Small intestine (tissue), 16 donors: Measurements from ENCODE around the gene PRDM11. TPM values are rescaled to one million over a fixed set of nuclear protein-coding genes. Genes with fewer than 3 reads are reported as not detected.
A peak's percentile ranks its signal among the peaks of the same experiment; 100 is the strongest.

ENCODE experiments used
- DNase-seq, 2 donors: peaks; one replicate each; pipeline versions ENCODE4 v3.0.0 to v3.0.0-alpha.2; 2013
- FAIRE-seq: peaks from 2 replicates; lab custom pipeline; 2012; peaks lifted over from hg19 to GRCh38; lab: Jason Lieb, UNC
- H3K27ac ChIP-seq, 3 donors: one replicate each; pipeline ENCODE4 v1.5.1; 2013; ENCODE audit warnings: low read length in 2 of 3, mild to moderate bottlenecking in 2 of 3, control low read depth in 1 of 3, inconsistent platforms in 1 of 3, low read depth in 1 of 3, moderate library complexity in 1 of 3
- H3K27me3 ChIP-seq, 3 donors: one replicate each; pipeline ENCODE4 v1.6.1; 2013; ENCODE audit warnings: low read length in 3 of 3, inconsistent platforms in 1 of 3; ENCODE audit not compliant: control insufficient read depth in 3 of 3, insufficient read depth in 3 of 3
- H3K36me3 ChIP-seq, 3 donors: one replicate each; pipeline ENCODE4 v1.6.1; 2013; ENCODE audit warnings: low read length in 3 of 3, inconsistent platforms in 1 of 3, low read depth in 1 of 3, mild to moderate bottlenecking in 1 of 3, moderate library complexity in 1 of 3; ENCODE audit not compliant: control insufficient read depth in 3 of 3, insufficient read depth in 2 of 3
- H3K4me1 ChIP-seq, 3 donors: one replicate each; pipeline ENCODE4 v1.6.1; 2013; ENCODE audit warnings: low read length in 2 of 3, inconsistent platforms in 1 of 3, low read depth in 1 of 3, mild to moderate bottlenecking in 1 of 3, moderate library complexity in 1 of 3; ENCODE audit not compliant: control insufficient read depth in 3 of 3, insufficient read depth in 2 of 3
- H3K4me3 ChIP-seq, 3 donors: one replicate each; pipeline ENCODE4 v1.5.1; 2013; ENCODE audit warnings: low read length in 3 of 3, control low read depth in 1 of 3, inconsistent platforms in 1 of 3, low read depth in 1 of 3, mild to moderate bottlenecking in 1 of 3, moderate library complexity in 1 of 3
- H3K9me3 ChIP-seq, 2 donors: one replicate each; pipeline ENCODE4 v1.6.1; 2013; ENCODE audit warnings: low read depth in 1 of 2, low read length in 1 of 2; ENCODE audit not compliant: control insufficient read depth in 2 of 2, insufficient read depth in 1 of 2
- WGBS, 3 donors: extraction: QIAGEN DNeasy Blood & Tissue Kit; methylation state at CpG; one replicate each; pipeline ENCODE4 v1.1.7; 2013; 5-methylcytosine and 5-hydroxymethylcytosine counted together
- long read RNA-seq, 10 donors: transcript quantifications; one replicate each; lab custom pipeline, GENCODE V29; 2026
- polyA plus RNA-seq, 4 donors: library from polyadenylated mRNA; stranded (reverse) in 3 of 4; unstranded in 1 of 4; fragments of 200-250 nt in 3 of 4; fragments of 120-200 nt in 1 of 4; gene quantifications; one replicate each; pipeline versions ENCODE4 v1.2.1 to v1.2.3, GENCODE V29; 2013
- donor health status: healthy with polysubstance abuse.
- donor health status: control.
- donor health status: control.
- donor health status: Bipolar disorder and iron deficiency.
- donor health status: healthy.

The PRDM11 gene
- polyA plus RNA-seq = 10 to 100 TPM in 1 of 4 donors, 1 to 10 TPM in 2, under 1 TPM in 1; 0.45 to 20.4 (median 3.2) TPM
- long read RNA-seq, donor 1 = 0 reads
- long read RNA-seq, donor 2 = 0 reads
- long read RNA-seq, donor 3 = 0 reads
- long read RNA-seq, donor 4 = 0 reads
- long read RNA-seq, donor 5 = 0 reads
- long read RNA-seq, donor 6 = 0 reads
- long read RNA-seq, donor 7 = 0 reads
- long read RNA-seq, donor 8 = 0 reads
- long read RNA-seq, donor 9 = 0 reads
- long read RNA-seq, donor 10 = 0 reads

- WGBS, 3 donors = 0 to 1% (median 0%) methylated on average over 56 to 93 of the region's 93 CpGs
- peaks cover 0 to 13% (median 0%) of the 10 kb centered on the region in 3 donors for H3K27me3 ChIP-seq
- peaks cover 0 to 6% of the 10 kb centered on the region in 2 donors for H3K9me3 ChIP-seq
- peaks cover 5 to 24% (median 6%) of the 10 kb centered on the region in 3 donors for H3K4me1 ChIP-seq
- DNase-seq (peak; percentile 68 to 78), FAIRE-seq (no peak)
- peaks cover 0 to 9% (median 0%) of the 10 kb centered on the region in 3 donors for H3K36me3 ChIP-seq
- H3K4me3 ChIP-seq = peak within 1 kb of the TSS; percentile 56 to 89 (median 75)
- H3K27ac ChIP-seq = peak within 1 kb of the TSS; percentile 91 to 94 (median 94)
Measured at GRCh38 chr11:45146072-45147016, at the start of gene PRDM11. TSS of gene PRDM11 (plus strand) at chr11:45146639. CDS start at chr11:45181767, 35,128 bp downstream.

DNA sequence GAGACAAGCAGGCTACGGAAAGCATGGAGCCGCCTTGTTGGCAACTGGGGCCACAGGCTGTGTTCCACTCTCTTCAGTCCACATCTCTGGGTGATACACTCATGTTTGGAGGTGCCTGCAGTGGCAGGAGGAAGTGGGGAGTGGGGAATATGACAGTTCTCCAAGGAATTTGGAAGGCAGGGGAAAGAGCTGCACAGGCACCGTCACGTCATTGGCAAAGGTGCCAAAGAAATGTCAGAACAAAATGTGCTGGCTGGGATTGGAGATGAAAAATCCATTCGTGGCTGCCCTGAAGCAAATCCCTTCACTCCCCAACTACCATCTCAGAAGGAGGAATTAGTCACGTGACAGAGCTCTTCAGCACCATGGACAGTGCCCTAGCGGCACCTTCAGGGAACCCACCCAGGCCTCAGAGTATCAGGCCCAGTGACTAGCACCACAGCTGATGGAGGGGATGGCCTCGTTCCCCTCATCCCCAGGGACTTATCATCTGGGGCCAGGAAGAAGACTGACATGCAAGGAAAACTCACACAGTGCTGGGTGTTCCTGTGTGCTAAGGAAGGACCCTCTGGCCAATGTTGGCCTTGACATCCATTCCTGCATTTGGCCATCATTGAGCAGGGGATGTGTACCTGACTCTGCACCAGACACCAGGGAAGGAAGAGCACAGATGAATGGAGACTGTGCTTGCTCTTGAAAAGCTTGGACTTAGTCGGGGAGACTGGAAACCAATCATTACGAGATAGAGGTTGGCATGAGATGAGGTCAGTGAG, 48.5 kb upstream of the PRDM11 start:
- Histone ChIP-seq H3K27me3 (no peaks in the 10 kb centered on the region), H3K4me3 (no peak overlapping the region), H3K4me1 (peaks cover 0 to 6% (median 2%) of the 10 kb centered on the region in 3 donors), H3K36me3 (no peaks in the 10 kb centered on the region), H3K27ac (no peak overlapping the region), H3K9me3 (no peaks in the 10 kb centered on the region)
- FAIRE-seq (no peak), DNase-seq (peak; percentile 31 to 86)
- WGBS, 3 donors = 39 to 47% (median 44%) methylated on average over 10 of the region's 10 CpGs

- no peak overlapping the region for H3K4me3 ChIP-seq
- no peaks in the 10 kb centered on the region for H3K36me3 ChIP-seq
- no peaks in the 10 kb centered on the region for H3K27me3 ChIP-seq
- 54 to 69% (median 60%) methylated on average over 6 of the region's 6 CpGs for WGBS, 3 donors
- H3K9me3 ChIP-seq = no peaks in the 10 kb centered on the region
- FAIRE-seq (no peak), DNase-seq (no peak)
- no peak overlapping the region for H3K27ac ChIP-seq
- H3K4me1 ChIP-seq = peaks cover 0 to 8% (median 2%) of the 10 kb centered on the region in 3 donors
Measured at GRCh38 chr11:45098929-45099328, 47.5 kb upstream of the PRDM11 start.

- Histone ChIP-seq H3K4me3 (no peak overlapping the region), H3K4me1 (peaks cover 0 to 10% (median 2%) of the 10 kb centered on the region in 3 donors), H3K27me3 (no peaks in the 10 kb centered on the region), H3K27ac (no peak overlapping the region), H3K36me3 (no peaks in the 10 kb centered on the region), H3K9me3 (no peaks in the 10 kb centered on the region)
- FAIRE-seq (no peak), DNase-seq (no peak)
- 19 to 46% (median 43%) methylated on average over 2 of the region's 2 CpGs for WGBS, 3 donors
Measured at GRCh38 chr11:45100339-45100738, 46.1 kb upstream of the PRDM11 start.

- peak in 1 of 2 donors; percentile 91 for DNase-seq
- FAIRE-seq = no peak
Measured at GRCh38 chr11:45102361-45102809, 44.1 kb upstream of the PRDM11 start.

DNA sequence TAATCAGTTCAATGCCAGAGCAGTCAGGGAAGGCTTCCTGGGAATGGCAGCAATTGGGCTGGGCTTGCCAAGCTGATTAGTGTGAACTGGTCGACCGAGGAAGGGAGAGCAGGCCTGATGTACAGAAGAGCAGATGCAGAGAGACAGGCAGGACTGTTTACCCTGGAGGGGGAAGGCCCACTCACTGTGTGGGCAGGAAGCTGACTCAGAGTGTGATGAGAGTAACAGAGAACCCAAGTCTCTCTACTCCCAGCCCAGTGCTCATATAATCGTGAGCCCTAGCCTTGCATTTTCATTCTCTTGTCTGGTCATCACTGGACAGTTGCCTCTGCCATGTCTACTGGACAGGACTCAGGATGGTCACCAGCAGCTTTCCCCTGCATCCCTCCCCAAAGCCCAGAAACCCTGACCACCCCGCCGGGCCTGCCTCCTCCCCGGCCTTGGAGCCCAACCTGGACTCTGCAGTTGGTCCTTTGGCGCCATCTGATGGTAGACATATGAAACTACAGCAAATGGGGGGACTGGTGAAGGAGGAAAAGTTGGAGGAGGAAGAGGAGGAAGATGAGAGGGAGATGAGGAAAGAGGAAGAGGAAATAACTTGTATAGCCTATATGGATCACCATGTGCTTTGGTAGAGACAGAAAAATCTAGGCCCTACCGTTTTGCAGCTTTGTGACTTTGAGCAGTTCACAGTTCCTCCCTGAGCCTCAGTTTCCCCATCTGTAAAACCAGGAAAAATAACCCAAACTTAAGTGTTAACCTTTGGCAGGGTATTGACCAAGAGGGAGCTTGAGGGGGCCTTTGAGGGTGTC, 43.4 kb upstream of the PRDM11 start:
- Histone ChIP-seq H3K27ac (peak overlapping the region; percentile 24 to 83 (median 34)), H3K4me3 (no peak overlapping the region), H3K4me1 (peaks cover 0 to 36% (median 2%) of the 10 kb centered on the region in 3 donors), H3K9me3 (no peaks in the 10 kb centered on the region), H3K27me3 (no peaks in the 10 kb centered on the region), H3K36me3 (no peaks in the 10 kb centered on the region)
- DNase-seq = peak; percentile 73 to 83
- FAIRE-seq = no peak
- WGBS, 3 donors = 10 to 11% (median 10%) methylated on average over 8 of the region's 8 CpGs

More at GRCh38 chr11:45102361-45102809, 44.1 kb upstream of the PRDM11 start:
- no peaks in the 10 kb centered on the region for H3K36me3 ChIP-seq
- H3K4me1 ChIP-seq = peaks cover 0 to 29% (median 2%) of the 10 kb centered on the region in 3 donors
- WGBS, 3 donors = 32 to 40% (median 37%) methylated on average over 8 of the region's 8 CpGs
- peak overlapping the region in 2 of 3 donors; percentile 34 to 83 for H3K27ac ChIP-seq
- no peaks in the 10 kb centered on the region for H3K9me3 ChIP-seq
- H3K4me3 ChIP-seq = no peak overlapping the region
- no peaks in the 10 kb centered on the region for H3K27me3 ChIP-seq

- Histone ChIP-seq H3K27me3 (no peaks in the 10 kb centered on the region), H3K4me3 (no peak overlapping the region), H3K9me3 (no peaks in the 10 kb centered on the region), H3K27ac (no peak overlapping the region), H3K36me3 (no peaks in the 10 kb centered on the region), H3K4me1 (peaks cover 0 to 47% (median 2%) of the 10 kb centered on the region in 3 donors)
- FAIRE-seq (no peak), DNase-seq (no peak)
- 72 to 80% (median 77%) methylated on average over 6 of the region's 6 CpGs for WGBS, 3 donors
Measured at GRCh38 chr11:45104006-45104789, 42.2 kb upstream of the PRDM11 start.
